Erythroblast (primary cell): ENCODE results near the gene NLRP4.

Experiments used
- GATA1 ChIP-seq: IDR thresholded peaks from 2 replicates; pipeline ENCODE4 v1.6.1; 2011; ENCODE audit warnings: low read depth, mild to moderate bottlenecking, control low read depth, low read length, moderate library complexity
- POLR2A ChIP-seq: IDR thresholded peaks from 2 replicates; pipeline ENCODE4 v1.6.1; 2011; ENCODE audit warnings: mild to moderate bottlenecking, low read length

- TF ChIP-seq POLR2A, result no peak
- no peak for TF ChIP-seq GATA1
Observed at GRCh38 chr19:55809381-55810058, 26.8 kb upstream of the NLRP4 start.
